Peyer's patch (tissue), 4 donors: ENCODE results near the gene BBS1. TPM values are rescaled to one million over a fixed set of nuclear protein-coding genes. Genes with fewer than 3 reads are reported as not detected.
"Not testable (repeated sequence)": the region's sequence is repeated elsewhere in the genome, so short reads cannot be mapped to it uniquely, and the experiment has no call there.

Source experiments
- DNase-seq, 3 donors: peaks; one replicate each; pipeline ENCODE4 v3.0.0-alpha.2; 2017 to 2019
- H3K27ac ChIP-seq, 4 donors: fragments of 200-600 bp; sonication (generic); one replicate each; pipeline ENCODE4 v1.5.1; 2016 to 2019
- H3K27me3 ChIP-seq, 2 donors: fragments of 200-600 bp; sonication (generic); one replicate each; pipeline ENCODE4 v1.5.1; 2019
- H3K36me3 ChIP-seq, 3 donors: fragments of 200-600 bp; sonication (generic); one replicate each; pipeline ENCODE4 v1.5.1; 2016 to 2019
- H3K4me1 ChIP-seq, 4 donors: fragments of 200-600 bp; sonication (generic); one replicate each; pipeline ENCODE4 v1.5.1; 2016 to 2019
- H3K4me3 ChIP-seq, 4 donors: fragments of 200-600 bp; sonication (generic); 1 replicate in 3 of 4; 2 replicates in 1 of 4; pipeline ENCODE4 v1.5.1; 2016 to 2019; ENCODE audit warnings: mild to moderate bottlenecking in 1 of 4
- H3K9me3 ChIP-seq, 4 donors: fragments of 200-600 bp; sonication (generic); one replicate each; pipeline ENCODE4 v1.5.1; 2016 to 2019; ENCODE audit warnings: mild to moderate bottlenecking in 1 of 4
- CTCF ChIP-seq, 6 experiments: fragments of 450-650 bp in 4 of 6; fragments of 200-600 bp in 2 of 6; sonication (generic) in 1 of 6; IDR thresholded peaks; one replicate each; pipeline ENCODE4 v1.5.1; 2017 to 2019; ENCODE audit warnings: antibody characterized with exemption in 6 of 6, mild to moderate bottlenecking in 3 of 6, moderate library complexity in 1 of 6
- POLR2A ChIP-seq, 2 donors: fragments of 450-650 bp; IDR thresholded peaks; one replicate each; pipeline ENCODE4 v1.5.1; 2017; ENCODE audit warnings: antibody characterized with exemption in 2 of 2, mild to moderate bottlenecking in 2 of 2, moderate library complexity in 2 of 2
- total RNA-seq, 4 donors: library from RNA; depleted of rRNA; stranded (reverse); fragments of >200 nt; gene quantifications; one replicate each; pipeline ENCODE4 v1.1.0, GENCODE V29; 2016

BBS1 gene
- total RNA-seq, 4 donors from 2014 or later, result 25.6 to 167 (median 73.4) TPM

- no peak for DNase-seq
- no peak overlapping the region for H3K27ac ChIP-seq
- no peaks in the 10 kb centered on the region for H3K36me3 ChIP-seq
- H3K4me1 ChIP-seq, result peaks cover 0 to 9% (median 2%) of the 10 kb centered on the region in 4 donors
- no peaks in the 10 kb centered on the region for H3K9me3 ChIP-seq
- TF ChIP-seq POLR2A (IDR thresholded peaks at IDR 0.05) (no peak), CTCF (IDR thresholded peaks at IDR 0.05) (no peak)
- H3K4me3 ChIP-seq, result no peak overlapping the region
- no peaks in the 10 kb centered on the region for H3K27me3 ChIP-seq
These were observed 60.4 kb downstream of the BBS1 start for GRCh38 chr11:66570850-66571180.

GRCh38 chr11:66579017-66579606 lies 68.7 kb downstream of the BBS1 start:
- no peaks in the 10 kb centered on the region for H3K36me3 ChIP-seq
- peak; percentile 79 to 90 (median 85) for DNase-seq
- H3K4me3 ChIP-seq, result no peak overlapping the region
- H3K27ac ChIP-seq, result no peak overlapping the region
- peaks cover 0 to 4% (median 3%) of the 10 kb centered on the region in 4 donors for H3K4me1 ChIP-seq
- no peak for TF ChIP-seq POLR2A (IDR thresholded peaks at IDR 0.05)
- peak; percentile 81 to 91 (median 88) for TF ChIP-seq CTCF (IDR thresholded peaks at IDR 0.05)
- H3K27me3 ChIP-seq, result no peaks in the 10 kb centered on the region
- no peaks in the 10 kb centered on the region for H3K9me3 ChIP-seq

GRCh38 chr11:66580803-66581202 lies 70.4 kb downstream of the BBS1 start:
- Histone ChIP-seq H3K4me1 (peaks cover 0 to 4% (median 3%) of the 10 kb centered on the region in 4 donors), H3K4me3 (no peak overlapping the region), H3K9me3 (no peaks in the 10 kb centered on the region), H3K36me3 (no peaks in the 10 kb centered on the region), H3K27me3 (no peaks in the 10 kb centered on the region), H3K27ac (no peak overlapping the region)
- TF ChIP-seq CTCF (IDR thresholded peaks at IDR 0.05) (no peak), POLR2A (IDR thresholded peaks at IDR 0.05) (no peak)
- no peak for DNase-seq

- TF ChIP-seq CTCF (IDR thresholded peaks at IDR 0.05) (no peak), POLR2A (IDR thresholded peaks at IDR 0.05) (no peak)
- H3K4me1 ChIP-seq, result peaks cover 0 to 4% (median 3%) of the 10 kb centered on the region in 4 donors
- no peaks in the 10 kb centered on the region for H3K36me3 ChIP-seq
- no peak for DNase-seq
- H3K4me3 ChIP-seq, result no peak overlapping the region
- H3K27me3 ChIP-seq, result no peaks in the 10 kb centered on the region
- H3K9me3 ChIP-seq, result no peaks in the 10 kb centered on the region
- no peak overlapping the region for H3K27ac ChIP-seq
These were observed 70.8 kb downstream of the BBS1 start for GRCh38 chr11:66581261-66581660.

DNA sequence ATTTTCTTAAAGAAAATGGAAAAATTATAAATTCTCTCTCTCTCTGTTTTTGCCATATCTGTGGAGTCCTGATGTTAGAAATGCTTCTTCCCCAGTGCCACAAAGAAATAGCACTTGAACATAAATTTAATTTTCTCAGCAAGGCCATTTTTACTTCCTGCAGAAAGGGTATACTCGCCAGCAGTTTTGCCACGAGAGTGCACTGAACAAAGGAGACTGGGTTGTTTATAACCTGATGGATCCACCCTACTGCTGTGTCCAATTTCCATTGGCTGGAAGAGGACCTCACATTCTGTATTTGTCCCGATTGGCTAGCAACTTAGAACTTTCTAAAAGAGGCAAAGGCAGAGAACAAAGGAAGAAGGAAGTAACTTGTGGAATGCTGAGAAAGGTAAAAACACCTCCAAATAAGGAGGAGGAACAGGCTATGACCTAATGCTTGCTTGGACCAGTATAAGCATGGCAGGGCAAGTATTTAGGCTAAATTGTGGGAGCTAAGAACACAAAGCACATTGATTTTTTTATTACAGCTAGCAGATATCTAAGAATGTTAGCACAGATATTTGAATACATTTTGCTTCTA lies 72.2 kb downstream of the BBS1 start:
- not testable (repeated sequence) for H3K4me3 ChIP-seq, DNase-seq, H3K27ac ChIP-seq, H3K4me1 ChIP-seq, H3K9me3 ChIP-seq, H3K27me3 ChIP-seq, H3K36me3 ChIP-seq

Other genes with a start within 250 kb of the BBS1 start
- 100 to 1,000 TPM in 2 of 4 donors, 10 to 100 TPM in 2; 80.0 to 161 (median 103) TPM for gene RAB1B, start 242.0 kb upstream of the BBS1 start, total RNA-seq
- not detected for gene CNIH2, start 232.5 kb upstream of the BBS1 start, total RNA-seq
- gene YIF1A, start 221.5 kb upstream of the BBS1 start, total RNA-seq, result 100 to 1,000 TPM in 3 of 4 donors, 10 to 100 TPM in 1; 52.0 to 132 (median 115) TPM
- gene TMEM151A, start 218.7 kb upstream of the BBS1 start, total RNA-seq, result under 1 TPM in 2 of 4 donors, not detected in 2; 0.27 to 0.35 TPM
- gene CD248, start 193.6 kb upstream of the BBS1 start, total RNA-seq, result 10 to 100 TPM in 3 of 4 donors, 1 to 10 TPM in 1; 2.9 to 44.6 (median 12.0) TPM
- gene RIN1, start 174.2 kb upstream of the BBS1 start, total RNA-seq, result 10 to 100 TPM in 2 of 4 donors, 1 to 10 TPM in 2; 4.1 to 18.9 (median 10.8) TPM
- gene BRMS1, start 165.5 kb upstream of the BBS1 start, total RNA-seq, result 10 to 100 TPM; 36.9 to 63.5 (median 50.3) TPM
- 10 to 100 TPM in 3 of 4 donors, 1 to 10 TPM in 1; 1.7 to 21.9 (median 18.8) TPM for gene B4GAT1, start 163.0 kb upstream of the BBS1 start, total RNA-seq
- gene SLC29A2, start 138.9 kb upstream of the BBS1 start, total RNA-seq, result 10 to 100 TPM in 3 of 4 donors, 1 to 10 TPM in 1; 7.4 to 21.6 (median 17.1) TPM
- gene NPAS4, start 89.6 kb upstream of the BBS1 start, total RNA-seq, result not detected
- gene MRPL11, start 71.8 kb upstream of the BBS1 start, total RNA-seq, result 10 to 100 TPM; 24.7 to 34.9 (median 28.9) TPM
- 10 to 100 TPM in 2 of 4 donors, 1 to 10 TPM in 2; 5.6 to 11.6 (median 10.0) TPM for gene PELI3, start 43.7 kb upstream of the BBS1 start, total RNA-seq
- 10 to 100 TPM; 58.3 to 66.8 (median 63.2) TPM for gene DPP3, start 30.2 kb upstream of the BBS1 start, total RNA-seq
- gene ZDHHC24, start 35.4 kb downstream of the BBS1 start, total RNA-seq, result 10 to 100 TPM in 3 of 4 donors, 1 to 10 TPM in 1; 9.1 to 29.3 (median 15.3) TPM
- not detected for gene ACTN3, start 36.3 kb downstream of the BBS1 start, total RNA-seq
- gene CTSF, start 58.0 kb downstream of the BBS1 start, total RNA-seq, result 10 to 100 TPM in 3 of 4 donors, 1 to 10 TPM in 1; 5.4 to 24.3 (median 21.8) TPM
- under 1 TPM in 2 of 4 donors, not detected in 2; 0.35 to 0.38 TPM for gene CCDC87, start 82.4 kb downstream of the BBS1 start, total RNA-seq
- gene CCS, start 82.5 kb downstream of the BBS1 start, total RNA-seq, result 10 to 100 TPM; 30.6 to 70.1 (median 47.2) TPM
- 10 to 100 TPM; 56.7 to 91.4 (median 74.6) TPM for gene RBM14, start 106.0 kb downstream of the BBS1 start, total RNA-seq
- 10 to 100 TPM; 64.6 to 90.8 (median 75.3) TPM for gene RBM4, start 128.1 kb downstream of the BBS1 start, total RNA-seq
- 10 to 100 TPM; 15.2 to 33.0 (median 21.7) TPM for gene RBM4B, start 167.3 kb downstream of the BBS1 start, total RNA-seq
- gene SPTBN2, start 218.6 kb downstream of the BBS1 start, total RNA-seq, result 10 to 100 TPM in 2 of 4 donors, 1 to 10 TPM in 2; 1.7 to 23.1 (median 6.0) TPM